Left lobe of liver (tissue), 2 donors: Measurements from ENCODE around the gene PRRT3. TPM values are rescaled to one million over a fixed set of nuclear protein-coding genes. Genes with fewer than 3 reads are reported as not detected.
A peak's percentile ranks its signal among the peaks of the same experiment; 100 is the strongest.
"Not testable (repeated sequence)": the region's sequence is repeated elsewhere in the genome, so short reads cannot be mapped to it uniquely, and the experiment has no call there.

Source experiments
- ATAC-seq: fragments of 200-7000 bp; cut with Tn5 transposase; one replicate; pipeline ENCODE4 v1.9.1; 2020; ENCODE audit warnings: mild to moderate bottlenecking, moderate library complexity
- DNase-seq: peaks from one replicate; pipeline ENCODE4 v3.0.0-alpha.2; 2020; ENCODE audit warnings: low spot score
- total RNA-seq: library from RNA; stranded (reverse); gene quantifications from one replicate; pipeline ENCODE4 v1.2.1, GENCODE V29; 2021
- donor health status: DM: no; HTN: no; CAD: no; lungs with moderate emphysema.
- donor health status: DM: no; HTN: yes; CAD: no.

Gene PRRT3
- total RNA-seq, 1 donor from 2014 or later = 0.50 TPM

DNA sequence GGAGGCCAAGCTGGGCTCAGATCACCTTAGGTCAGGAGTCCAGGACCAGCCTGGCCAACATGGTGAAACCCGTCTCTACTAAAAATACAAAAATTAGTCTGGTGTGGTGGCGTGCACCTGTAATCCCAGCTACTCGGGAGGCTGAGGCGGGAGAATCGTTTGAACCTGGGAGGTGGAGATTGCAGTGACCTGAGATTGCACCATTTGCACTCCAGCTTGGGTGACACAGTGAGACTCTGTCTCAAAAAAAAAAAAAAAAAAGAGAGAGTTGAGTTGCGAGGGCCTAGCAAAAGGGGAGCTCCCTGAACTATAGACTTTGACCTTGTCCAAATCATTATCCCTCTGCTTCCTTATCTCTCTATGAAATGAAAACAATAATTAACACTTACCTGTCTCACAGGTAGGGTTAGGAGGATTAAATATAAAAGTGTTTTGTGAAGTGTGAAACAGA is 51.2 kb downstream of the PRRT3 start:
- not testable (repeated sequence) for DNase-seq
- ATAC-seq = peak; percentile 6

DNA sequence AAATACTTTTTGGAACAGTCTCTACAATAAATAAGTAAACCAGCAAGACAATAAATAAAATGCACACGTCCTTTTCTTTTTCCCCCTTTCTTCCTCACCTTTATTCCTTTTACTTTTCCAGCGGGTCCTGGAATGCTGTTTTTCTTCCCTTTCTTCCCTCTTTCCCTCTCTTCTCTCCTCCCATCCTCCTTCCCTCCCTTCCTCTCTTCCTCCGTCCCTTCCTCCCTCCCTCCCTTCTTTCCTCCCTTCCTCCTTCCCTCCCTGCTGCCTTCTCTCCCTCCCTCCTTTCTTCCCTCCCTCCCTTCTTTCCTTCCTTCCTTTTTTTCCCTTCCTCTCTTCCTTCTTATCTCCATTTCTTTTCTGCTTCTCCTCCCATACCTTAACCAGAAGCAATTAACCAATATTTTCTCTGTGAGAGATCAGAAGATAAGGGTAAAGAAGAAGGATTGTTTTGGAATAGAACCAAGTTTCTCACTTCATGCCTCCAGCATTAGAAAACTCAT is 52.9 kb downstream of the PRRT3 start:
- no peak for DNase-seq
- ATAC-seq = no peak

DNA sequence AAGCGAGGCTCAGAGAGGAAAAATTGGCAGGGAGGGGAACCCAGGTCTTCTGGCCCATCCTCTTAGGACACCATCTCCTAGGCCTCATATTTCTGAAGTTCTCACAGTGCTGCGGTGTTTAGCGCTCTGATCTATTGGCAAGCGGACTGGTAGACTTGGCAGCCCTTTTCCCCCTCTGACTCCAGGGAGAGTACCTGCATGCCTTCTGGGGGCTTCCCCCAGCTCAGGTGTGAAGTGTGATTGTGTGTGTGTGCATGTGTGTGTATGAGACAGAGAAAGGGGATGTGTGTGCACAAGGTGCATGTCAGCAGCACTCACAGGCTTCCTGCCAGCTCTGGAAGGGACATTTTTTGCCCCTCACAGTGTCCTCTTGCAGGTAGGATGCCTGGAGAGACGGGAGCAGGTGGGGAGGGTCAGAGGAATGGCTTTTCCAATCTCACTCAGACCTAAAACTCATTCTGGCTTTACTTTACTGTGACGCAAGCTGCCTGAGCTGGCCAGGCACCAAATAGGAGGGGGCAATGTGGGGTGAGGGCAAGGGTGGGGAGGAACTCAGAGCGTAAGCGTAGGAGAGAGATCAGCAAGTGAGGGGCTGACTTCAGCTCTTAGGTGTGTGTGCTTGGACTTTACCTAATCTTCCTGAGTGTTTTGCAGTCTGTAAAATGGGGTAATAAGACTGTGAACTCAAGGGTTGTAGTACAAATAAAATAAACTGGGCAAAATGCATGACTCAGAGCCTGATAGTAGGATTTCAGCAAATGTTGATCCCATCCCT is 53.6 kb downstream of the PRRT3 start:
- ATAC-seq (peak; percentile 31), DNase-seq (peak; percentile 70)

DNA sequence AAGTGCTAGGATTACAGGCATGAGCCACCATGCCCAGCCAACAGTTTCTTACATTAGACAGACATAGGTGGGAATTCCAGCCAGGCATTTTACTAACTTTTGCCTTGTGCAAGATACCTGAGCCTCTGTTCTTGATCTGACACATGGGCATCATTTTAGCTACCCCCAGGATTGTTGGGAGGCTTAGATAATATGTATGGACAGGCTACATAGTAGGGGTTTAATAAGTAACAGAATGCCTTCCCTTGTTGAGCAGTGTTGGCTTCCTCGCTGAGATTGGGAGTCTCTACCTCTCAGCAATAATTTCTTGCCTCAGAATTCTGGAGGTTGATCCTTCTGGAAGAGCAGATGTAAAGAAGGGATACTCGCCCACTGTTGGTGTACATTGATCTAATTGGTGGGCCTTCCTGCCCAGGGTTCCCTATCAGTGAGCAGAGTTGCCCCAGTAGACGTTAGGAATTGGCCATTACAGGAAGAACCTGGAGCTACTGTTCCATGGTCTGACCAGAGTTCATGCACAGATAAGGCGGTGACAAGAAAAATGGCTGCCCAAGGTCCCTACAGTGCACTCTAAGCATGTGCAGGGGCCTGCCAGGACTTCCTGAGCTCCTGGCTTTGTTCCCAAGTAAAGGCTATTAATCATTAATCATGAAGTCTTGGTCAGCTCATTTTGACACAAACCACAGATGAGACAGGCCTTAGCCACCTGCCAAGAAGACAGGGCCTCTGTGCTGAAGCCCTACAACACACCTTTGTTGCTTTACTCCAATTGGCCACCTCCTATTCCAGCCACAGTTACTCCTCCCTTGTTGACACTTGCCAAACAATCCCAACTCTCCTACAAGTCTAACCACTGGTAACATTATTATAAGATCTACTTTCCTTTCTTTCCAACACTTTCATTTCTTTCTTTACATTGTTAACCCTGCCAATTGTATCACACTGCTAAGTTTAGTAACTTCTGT is 54.5 kb downstream of the PRRT3 start:
- ATAC-seq (peak; percentile 81), DNase-seq (peak; percentile 88)

- ATAC-seq (peak; percentile 52), DNase-seq (peak; percentile 78)
These were observed 55.3 kb downstream of the PRRT3 start for GRCh38 chr3:9896755-9897407.

DNA sequence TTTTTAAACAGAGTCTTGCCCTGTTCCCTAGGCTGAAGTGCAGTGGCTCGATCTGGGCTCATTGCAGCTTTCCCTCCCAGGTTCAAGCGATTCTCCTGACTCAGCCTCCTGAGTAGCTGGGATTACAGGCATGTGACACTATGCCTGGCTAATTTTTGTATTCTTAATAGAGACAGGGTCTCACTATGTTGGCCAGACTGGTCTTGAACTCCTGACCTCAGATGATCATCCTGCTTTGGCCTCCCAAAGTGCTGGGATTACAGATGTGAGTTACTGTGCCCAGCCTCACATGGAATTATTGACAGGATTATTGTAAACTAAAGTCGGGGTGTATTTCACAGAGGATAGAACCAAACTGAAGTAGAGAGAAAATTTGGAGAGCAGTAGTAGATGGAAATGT is 56.5 kb downstream of the PRRT3 start:
- not testable (repeated sequence) for ATAC-seq, DNase-seq

Other genes starting within 250 kb of the PRRT3 start
- gene CPNE9, start 248.6 kb downstream of the PRRT3 start, total RNA-seq = not detected
- 5.9 TPM for gene BRPF1, start 220.7 kb downstream of the PRRT3 start, total RNA-seq
- gene OGG1, start 202.5 kb downstream of the PRRT3 start, total RNA-seq = 16.0 TPM
- 24.6 TPM for gene CAMK1, start 182.5 kb downstream of the PRRT3 start, total RNA-seq
- 25.8 TPM for gene TADA3, start 159.9 kb downstream of the PRRT3 start, total RNA-seq
- gene ARPC4, start 159.3 kb downstream of the PRRT3 start, total RNA-seq = 42.1 TPM
- gene TTLL3, start 142.1 kb downstream of the PRRT3 start, total RNA-seq = 7.1 TPM
- 21.1 TPM for gene RPUSD3, start 108.4 kb downstream of the PRRT3 start, total RNA-seq
- 0.83 TPM for gene CIDEC, start 72.2 kb downstream of the PRRT3 start, total RNA-seq
- gene JAGN1, start 61.8 kb downstream of the PRRT3 start, total RNA-seq = 21.4 TPM
- 2.5 TPM for gene IL17RE, start 49.6 kb downstream of the PRRT3 start, total RNA-seq
- gene IL17RC, start 35.3 kb downstream of the PRRT3 start, total RNA-seq = 52.2 TPM
- gene CRELD1, start 18.6 kb downstream of the PRRT3 start, total RNA-seq = 41.0 TPM
- gene EMC3, start 34.4 kb upstream of the PRRT3 start, total RNA-seq = 64.2 TPM
- 0.65 TPM for gene FANCD2, start 74.0 kb upstream of the PRRT3 start, total RNA-seq
- gene FANCD2OS, start 155.8 kb upstream of the PRRT3 start, total RNA-seq = not detected
- 44.2 TPM for gene BRK1, start 163.3 kb upstream of the PRRT3 start, total RNA-seq
- gene VHL, start 189.4 kb upstream of the PRRT3 start, total RNA-seq = 14.0 TPM
- 4.5 TPM for gene IRAK2, start 212.5 kb upstream of the PRRT3 start, total RNA-seq